ENCODE data around the gene CEP164.

DNA sequence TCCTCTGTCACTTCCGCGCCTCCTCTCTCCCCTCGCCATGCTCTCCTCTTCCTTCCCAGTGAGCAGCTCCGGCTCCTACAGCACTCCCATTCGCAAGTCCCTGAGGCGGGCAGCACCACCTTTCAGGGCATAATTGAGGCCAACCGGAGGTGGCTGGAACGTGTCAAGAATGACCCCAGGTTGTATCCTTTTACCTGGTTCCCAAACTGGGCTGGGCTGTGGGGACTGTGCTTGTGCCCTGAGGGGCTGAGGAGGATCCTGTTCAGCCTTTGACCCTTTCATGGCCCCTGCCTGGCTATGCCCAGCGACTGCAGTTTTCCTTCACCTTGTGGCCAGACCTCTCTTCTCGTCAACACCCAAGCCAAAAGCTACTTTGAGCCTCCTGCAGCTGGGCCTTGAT, 84.1 kb downstream of the CEP164 start:
- TF ChIP-seq TP53 (CRISPR knock-in tag; IDR thresholded peaks at IDR 0.05) (no peak), NFYB (CRISPR knock-in tag; conservative IDR thresholded peaks at IDR 0.05; ENCODE audit: low read depth) (no peak), ZNF219 (CRISPR knock-in tag; IDR thresholded peaks at IDR 0.05; ENCODE audit: borderline replicate concordance) (no peak), GRHL2 (CRISPR knock-in tag; IDR thresholded peaks at IDR 0.05; ENCODE audit: insufficient replicate concordance, severe bottlenecking) (no peak), SP1 (CRISPR knock-in tag; conservative IDR thresholded peaks at IDR 0.05) (no peak), GABPB1 (CRISPR knock-in tag; IDR thresholded peaks at IDR 0.05) (no peak), FOXK1 (CRISPR knock-in tag; IDR thresholded peaks at IDR 0.05) (no peak), ZBTB21 (CRISPR knock-in tag; IDR thresholded peaks at IDR 0.05; ENCODE audit: borderline replicate concordance) (no peak)
- TF ChIP-seq, protein P1, sequence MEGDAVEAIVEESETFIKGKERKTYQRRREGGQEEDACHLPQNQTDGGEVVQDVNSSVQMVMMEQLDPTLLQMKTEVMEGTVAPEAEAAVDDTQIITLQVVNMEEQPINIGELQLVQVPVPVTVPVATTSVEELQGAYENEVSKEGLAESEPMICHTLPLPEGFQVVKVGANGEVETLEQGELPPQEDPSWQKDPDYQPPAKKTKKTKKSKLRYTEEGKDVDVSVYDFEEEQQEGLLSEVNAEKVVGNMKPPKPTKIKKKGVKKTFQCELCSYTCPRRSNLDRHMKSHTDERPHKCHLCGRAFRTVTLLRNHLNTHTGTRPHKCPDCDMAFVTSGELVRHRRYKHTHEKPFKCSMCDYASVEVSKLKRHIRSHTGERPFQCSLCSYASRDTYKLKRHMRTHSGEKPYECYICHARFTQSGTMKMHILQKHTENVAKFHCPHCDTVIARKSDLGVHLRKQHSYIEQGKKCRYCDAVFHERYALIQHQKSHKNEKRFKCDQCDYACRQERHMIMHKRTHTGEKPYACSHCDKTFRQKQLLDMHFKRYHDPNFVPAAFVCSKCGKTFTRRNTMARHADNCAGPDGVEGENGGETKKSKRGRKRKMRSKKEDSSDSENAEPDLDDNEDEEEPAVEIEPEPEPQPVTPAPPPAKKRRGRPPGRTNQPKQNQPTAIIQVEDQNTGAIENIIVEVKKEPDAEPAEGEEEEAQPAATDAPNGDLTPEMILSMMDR (IDR thresholded peaks at IDR 0.05) = no peak
- TF ChIP-seq, protein P2, sequence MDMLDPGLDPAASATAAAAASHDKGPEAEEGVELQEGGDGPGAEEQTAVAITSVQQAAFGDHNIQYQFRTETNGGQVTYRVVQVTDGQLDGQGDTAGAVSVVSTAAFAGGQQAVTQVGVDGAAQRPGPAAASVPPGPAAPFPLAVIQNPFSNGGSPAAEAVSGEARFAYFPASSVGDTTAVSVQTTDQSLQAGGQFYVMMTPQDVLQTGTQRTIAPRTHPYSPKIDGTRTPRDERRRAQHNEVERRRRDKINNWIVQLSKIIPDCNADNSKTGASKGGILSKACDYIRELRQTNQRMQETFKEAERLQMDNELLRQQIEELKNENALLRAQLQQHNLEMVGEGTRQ (CRISPR knock-in tag; IDR thresholded peaks at IDR 0.05) = no peak
- TF ChIP-seq, protein P3, sequence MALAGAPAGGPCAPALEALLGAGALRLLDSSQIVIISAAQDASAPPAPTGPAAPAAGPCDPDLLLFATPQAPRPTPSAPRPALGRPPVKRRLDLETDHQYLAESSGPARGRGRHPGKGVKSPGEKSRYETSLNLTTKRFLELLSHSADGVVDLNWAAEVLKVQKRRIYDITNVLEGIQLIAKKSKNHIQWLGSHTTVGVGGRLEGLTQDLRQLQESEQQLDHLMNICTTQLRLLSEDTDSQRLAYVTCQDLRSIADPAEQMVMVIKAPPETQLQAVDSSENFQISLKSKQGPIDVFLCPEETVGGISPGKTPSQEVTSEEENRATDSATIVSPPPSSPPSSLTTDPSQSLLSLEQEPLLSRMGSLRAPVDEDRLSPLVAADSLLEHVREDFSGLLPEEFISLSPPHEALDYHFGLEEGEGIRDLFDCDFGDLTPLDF (CRISPR knock-in tag; IDR thresholded peaks at IDR 0.05) = no peak
- TF ChIP-seq, protein P4, sequence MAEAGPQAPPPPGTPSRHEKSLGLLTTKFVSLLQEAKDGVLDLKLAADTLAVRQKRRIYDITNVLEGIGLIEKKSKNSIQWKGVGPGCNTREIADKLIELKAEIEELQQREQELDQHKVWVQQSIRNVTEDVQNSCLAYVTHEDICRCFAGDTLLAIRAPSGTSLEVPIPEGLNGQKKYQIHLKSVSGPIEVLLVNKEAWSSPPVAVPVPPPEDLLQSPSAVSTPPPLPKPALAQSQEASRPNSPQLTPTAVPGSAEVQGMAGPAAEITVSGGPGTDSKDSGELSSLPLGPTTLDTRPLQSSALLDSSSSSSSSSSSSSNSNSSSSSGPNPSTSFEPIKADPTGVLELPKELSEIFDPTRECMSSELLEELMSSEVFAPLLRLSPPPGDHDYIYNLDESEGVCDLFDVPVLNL (CRISPR knock-in tag; IDR thresholded peaks at IDR 0.05; ENCODE audit: borderline replicate concordance, low read depth) = no peak
- TF ChIP-seq, protein P5, sequence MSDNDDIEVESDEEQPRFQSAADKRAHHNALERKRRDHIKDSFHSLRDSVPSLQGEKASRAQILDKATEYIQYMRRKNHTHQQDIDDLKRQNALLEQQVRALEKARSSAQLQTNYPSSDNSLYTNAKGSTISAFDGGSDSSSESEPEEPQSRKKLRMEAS (CRISPR knock-in tag; IDR thresholded peaks at IDR 0.05) = no peak
